Mesenchymal stem cell (in vitro differentiated cells and primary cell): ENCODE results near the gene SYTL2.

Experiments
- DNase-seq: peaks from one replicate; pipeline ENCODE4 v3.0.0-alpha.2; 2013
- H2AFZ ChIP-seq: one replicate; pipeline ENCODE4 v1.6.1; 2013; ENCODE audit warnings: low read depth, mild to moderate bottlenecking, control low read depth, inconsistent platforms, low read length, moderate library complexity
- H2AK5ac ChIP-seq: 2 replicates; pipeline ENCODE4 v1.6.1; 2013; ENCODE audit warnings: low read length, moderate library complexity, mild to moderate bottlenecking, inconsistent platforms; ENCODE audit not compliant: severe bottlenecking
- H2BK120ac ChIP-seq: one replicate; pipeline ENCODE4 v1.6.1; 2013; ENCODE audit warnings: low read depth, mild to moderate bottlenecking, inconsistent platforms, low read length, moderate library complexity
- H2BK12ac ChIP-seq, 2 experiments: one replicate each; pipeline ENCODE4 v1.6.1; 2013; ENCODE audit warnings: inconsistent platforms in 2 of 2, low read length in 2 of 2, mild to moderate bottlenecking in 2 of 2, moderate library complexity in 2 of 2, control low read depth in 1 of 2
- H2BK15ac ChIP-seq: one replicate; pipeline ENCODE4 v1.6.1; 2013; ENCODE audit warnings: mild to moderate bottlenecking, low read depth, inconsistent platforms; ENCODE audit not compliant: poor library complexity, severe bottlenecking
- H2BK5ac ChIP-seq: 2 replicates; pipeline ENCODE4 v1.6.1; 2013; ENCODE audit warnings: low read depth, mild to moderate bottlenecking, low read length, control low read depth, inconsistent platforms; ENCODE audit not compliant: poor library complexity, severe bottlenecking
- H3K14ac ChIP-seq, 2 experiments: one replicate each; pipeline ENCODE4 v1.6.1; 2013; ENCODE audit warnings: inconsistent platforms in 2 of 2, low read length in 2 of 2, control low read depth in 1 of 2, mild to moderate bottlenecking in 1 of 2, moderate library complexity in 1 of 2
- H3K18ac ChIP-seq, 2 experiments: one replicate each; pipeline ENCODE4 v1.6.1; 2013; ENCODE audit warnings: inconsistent platforms in 2 of 2, low read length in 2 of 2, control low read depth in 1 of 2, low read depth in 1 of 2, mild to moderate bottlenecking in 1 of 2
- H3K23ac ChIP-seq, 2 experiments: one replicate each; pipeline ENCODE4 v1.6.1; 2013; ENCODE audit warnings: inconsistent platforms in 2 of 2, low read length in 2 of 2, mild to moderate bottlenecking in 2 of 2, moderate library complexity in 2 of 2, control low read depth in 1 of 2
- H3K27ac ChIP-seq: 2 replicates; pipeline ENCODE4 v1.5.1; 2013; ENCODE audit warnings: mild to moderate bottlenecking, moderate library complexity, low read length, control low read depth, inconsistent platforms; ENCODE audit not compliant: poor library complexity, severe bottlenecking
- H3K27me3 ChIP-seq, 2 experiments: 2 replicates each; pipeline versions ENCODE4 v1.6.1 to v1.7.0; 2013; ENCODE audit warnings: low read length in 2 of 2, mild to moderate bottlenecking in 2 of 2, moderate library complexity in 2 of 2, control low read depth in 1 of 2, inconsistent platforms in 1 of 2; ENCODE audit not compliant: control insufficient read depth in 1 of 2, insufficient read depth in 1 of 2
- H3K36me3 ChIP-seq, 2 experiments: 2 replicates each; pipeline versions ENCODE4 v1.6.1 to v1.7.0; 2013; ENCODE audit warnings: low read length in 2 of 2, control low read depth in 1 of 2, inconsistent platforms in 1 of 2, low read depth in 1 of 2, mild to moderate bottlenecking in 1 of 2; ENCODE audit not compliant: insufficient read depth in 2 of 2, control insufficient read depth in 1 of 2
- H3K4ac ChIP-seq, 2 experiments: one replicate each; pipeline ENCODE4 v1.6.1; 2013; ENCODE audit warnings: inconsistent platforms in 2 of 2, low read length in 2 of 2, mild to moderate bottlenecking in 2 of 2, moderate library complexity in 2 of 2, control low read depth in 1 of 2, low read depth in 1 of 2
- H3K4me1 ChIP-seq: 2 replicates; pipeline ENCODE4 v1.6.1; 2013; ENCODE audit warnings: low read depth, low read length, control low read depth; ENCODE audit not compliant: control insufficient read depth, insufficient read depth
- H3K4me2 ChIP-seq: 2 replicates; pipeline ENCODE4 v1.6.1; 2013; ENCODE audit warnings: low read length, mild to moderate bottlenecking, inconsistent platforms; ENCODE audit not compliant: poor library complexity, severe bottlenecking
- H3K4me3 ChIP-seq, 2 experiments: 2 replicates each; pipeline versions ENCODE4 v1.5.1 to v1.7.0; 2013; ENCODE audit warnings: low read length in 2 of 2, mild to moderate bottlenecking in 2 of 2, control low read depth in 1 of 2, low read depth in 1 of 2; ENCODE audit not compliant: insufficient read depth in 1 of 2
- H3K79me1 ChIP-seq: replicated peaks from 2 replicates; pipeline ENCODE4 v1.6.1; 2013; ENCODE audit warnings: mild to moderate bottlenecking, control low read depth, low read length, inconsistent platforms; ENCODE audit not compliant: poor library complexity, severe bottlenecking
- H3K9ac ChIP-seq: 2 replicates; pipeline ENCODE4 v1.7.0; 2013; ENCODE audit warnings: mild to moderate bottlenecking, low read length, moderate library complexity
- H3K9me3 ChIP-seq: 2 replicates; pipeline ENCODE4 v1.7.0; 2013; ENCODE audit warnings: mild to moderate bottlenecking, low read length; ENCODE audit not compliant: control insufficient read depth
- H4K8ac ChIP-seq: one replicate; pipeline ENCODE4 v1.6.1; 2013; ENCODE audit warnings: inconsistent platforms, mild to moderate bottlenecking, low read length, moderate library complexity
- H4K91ac ChIP-seq: one replicate; pipeline ENCODE4 v1.6.1; 2013; ENCODE audit warnings: mild to moderate bottlenecking, low read length, inconsistent platforms
- WGBS: methylation state at CpG from one replicate; pipeline ENCODE4 v1.1.7; 2013; ENCODE audit warnings: mixed read lengths; 5-methylcytosine and 5-hydroxymethylcytosine counted together

SYTL2 gene

DNA sequence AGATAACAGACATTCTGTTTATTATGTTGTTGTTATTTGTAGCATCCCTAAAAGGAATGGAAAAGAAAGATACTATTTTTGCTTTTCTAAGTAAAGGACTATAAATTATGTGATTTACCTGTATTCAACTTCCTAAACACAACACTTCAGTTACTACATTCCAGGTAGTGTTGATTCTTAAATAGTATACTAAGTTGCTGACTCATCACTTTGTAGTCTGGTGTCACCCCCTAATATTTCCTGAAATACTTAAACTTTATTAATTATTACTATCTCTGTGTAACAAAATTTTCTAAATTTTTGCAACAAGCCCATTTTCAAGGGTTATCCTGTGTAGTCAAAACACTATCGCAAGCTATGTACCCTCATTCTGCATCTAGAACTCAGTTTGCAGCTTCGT lies 7.0 kb downstream of the SYTL2 start:
- H3K27me3 ChIP-seq: no peaks in the 10 kb centered on the region
- H3K27ac ChIP-seq: no peak overlapping the region
- H2BK12ac ChIP-seq: no peak overlapping the region
- no peak overlapping the region for H3K9ac ChIP-seq
- 100% methylated on average over 2 of the region's 2 CpGs for WGBS
- H3K23ac ChIP-seq: no peak overlapping the region
- H2BK15ac ChIP-seq: no peak overlapping the region
- no peak overlapping the region for H4K91ac ChIP-seq
- no peak overlapping the region for H2AK5ac ChIP-seq
- H3K9me3 ChIP-seq: no peaks in the 10 kb centered on the region
- H3K18ac ChIP-seq: no peak overlapping the region
- H3K4me1 ChIP-seq: peaks cover 3% of the 10 kb centered on the region
- H3K4ac ChIP-seq: no peak overlapping the region
- H4K8ac ChIP-seq: no peak overlapping the region
- H3K79me1 ChIP-seq: no peaks in the 10 kb centered on the region
- DNase-seq: no peak
- no peak overlapping the region for H2BK5ac ChIP-seq
- H2BK120ac ChIP-seq: no peak overlapping the region
- no peak overlapping the region for H3K14ac ChIP-seq
- no peak overlapping the region for H2AFZ ChIP-seq
- H3K4me2 ChIP-seq: no peak overlapping the region
- no peak overlapping the region for H3K4me3 ChIP-seq
- H3K36me3 ChIP-seq: no peaks in the 10 kb centered on the region

DNA sequence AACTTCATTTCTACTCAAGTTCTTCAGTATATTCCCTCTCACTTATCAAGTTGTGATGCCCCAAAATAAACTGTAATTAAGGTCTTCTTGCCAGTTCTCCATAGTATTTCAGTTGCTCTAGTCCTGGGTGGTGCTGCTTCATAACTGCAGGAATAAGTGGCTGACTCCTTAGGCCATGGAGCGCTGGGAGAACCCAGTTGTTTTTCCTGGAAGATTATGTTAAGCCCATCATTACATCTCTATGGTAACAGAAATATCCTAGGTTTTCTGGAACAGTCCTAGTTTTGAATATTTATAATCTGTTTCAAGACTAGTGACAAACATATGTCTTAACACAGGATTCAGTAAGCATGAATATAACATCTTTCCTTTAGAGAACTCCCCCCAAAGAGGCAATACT lies 7.6 kb downstream of the SYTL2 start:
- Histone ChIP-seq H2BK15ac (no peak overlapping the region), H3K4me3 (no peak overlapping the region), H2AFZ (no peak overlapping the region), H3K4ac (no peak overlapping the region), H3K36me3 (no peaks in the 10 kb centered on the region), H2AK5ac (no peak overlapping the region), H3K79me1 (peaks cover 2% of the 10 kb centered on the region), H3K9ac (no peak overlapping the region), H3K27ac (no peak overlapping the region), H3K4me2 (no peak overlapping the region), H3K4me1 (peaks cover 3% of the 10 kb centered on the region), H2BK12ac (no peak overlapping the region), H3K14ac (no peak overlapping the region), H3K27me3 (no peaks in the 10 kb centered on the region), H3K9me3 (no peaks in the 10 kb centered on the region), H2BK5ac (no peak overlapping the region), H3K18ac (no peak overlapping the region), H2BK120ac (no peak overlapping the region), H3K23ac (no peak overlapping the region), H4K8ac (no peak overlapping the region), H4K91ac (no peak overlapping the region)
- no peak for DNase-seq
- no CpG with 5 or more reads among the region's 1 CpG for WGBS

DNA sequence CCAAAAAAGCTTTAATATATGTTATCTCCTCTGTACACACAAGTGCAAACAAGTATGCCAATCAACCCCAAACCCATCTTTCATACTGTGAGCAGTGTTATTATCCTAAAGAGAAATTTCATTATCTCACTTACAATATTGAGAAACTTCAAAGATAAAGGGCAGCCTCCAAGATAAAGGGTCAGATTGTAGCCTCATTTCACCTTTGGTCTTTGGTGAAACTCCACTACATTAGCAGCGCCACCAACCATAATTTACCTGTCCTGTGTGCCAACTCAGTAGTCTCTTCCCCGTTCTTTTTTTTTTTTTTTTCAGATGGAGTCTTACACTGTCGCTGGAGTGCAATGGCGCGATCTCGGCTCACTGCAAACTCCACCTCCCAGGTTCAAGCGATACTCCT lies 9.4 kb downstream of the SYTL2 start:
- no peak overlapping the region for H2BK15ac ChIP-seq
- H4K8ac ChIP-seq: no peak overlapping the region
- H4K91ac ChIP-seq: no peak overlapping the region
- H3K18ac ChIP-seq: no peak overlapping the region
- no peaks in the 10 kb centered on the region for H3K27me3 ChIP-seq
- H3K79me1 ChIP-seq: peaks cover 2% of the 10 kb centered on the region
- H3K9ac ChIP-seq: no peak overlapping the region
- H2AFZ ChIP-seq: no peak overlapping the region
- no peak overlapping the region for H3K4me2 ChIP-seq
- H3K36me3 ChIP-seq: no peaks in the 10 kb centered on the region
- H2BK12ac ChIP-seq: no peak overlapping the region
- no peak overlapping the region for H2AK5ac ChIP-seq
- no peak overlapping the region for H3K14ac ChIP-seq
- H2BK5ac ChIP-seq: no peak overlapping the region
- H3K9me3 ChIP-seq: no peaks in the 10 kb centered on the region
- H3K23ac ChIP-seq: no peak overlapping the region
- H3K4me3 ChIP-seq: no peak overlapping the region
- no peak for DNase-seq
- WGBS: 95% methylated on average over 6 of the region's 7 CpGs
- H3K27ac ChIP-seq: no peak overlapping the region
- H2BK120ac ChIP-seq: no peak overlapping the region
- no peak overlapping the region for H3K4ac ChIP-seq
- no peaks in the 10 kb centered on the region for H3K4me1 ChIP-seq

DNA sequence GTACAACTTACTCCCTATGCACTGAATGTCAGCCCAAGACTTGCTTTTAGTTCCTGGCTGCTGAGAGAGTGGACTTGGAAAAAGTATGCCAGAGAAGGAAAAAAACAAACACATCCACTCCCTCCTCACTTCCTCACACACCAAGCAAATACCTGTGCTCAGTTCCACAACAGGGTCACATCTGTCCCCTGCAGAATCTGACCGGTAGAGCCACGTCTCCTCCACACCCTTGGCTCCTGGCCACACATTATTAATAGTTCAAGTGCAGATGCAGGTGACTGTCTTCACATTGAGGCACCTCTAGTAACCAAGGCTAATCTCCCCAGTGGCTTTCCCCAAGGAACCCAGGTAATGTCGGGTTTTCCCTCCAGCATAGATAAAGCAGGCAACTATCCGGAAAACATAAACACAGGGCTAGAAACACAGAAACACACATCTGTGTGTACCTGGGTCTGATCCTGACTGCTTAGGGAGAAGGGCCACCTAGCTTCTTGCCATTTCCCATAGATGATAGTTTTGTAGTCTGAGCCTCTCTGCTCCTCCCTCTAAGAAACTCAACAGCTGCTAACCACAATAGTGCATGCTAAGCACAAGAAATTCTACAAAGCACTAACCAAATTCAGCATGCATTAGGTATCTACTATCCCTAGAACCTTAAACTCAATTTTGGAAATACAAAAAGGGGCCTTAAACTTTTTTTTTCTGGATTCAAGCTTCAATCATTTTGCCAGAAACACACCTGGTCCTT lies 10.2 kb downstream of the SYTL2 start:
- Histone ChIP-seq H3K79me1 (peaks cover 2% of the 10 kb centered on the region), H3K23ac (no peak overlapping the region), H2AFZ (no peak overlapping the region), H3K4ac (no peak overlapping the region), H2BK120ac (no peak overlapping the region), H3K27me3 (no peaks in the 10 kb centered on the region), H3K27ac (no peak overlapping the region), H3K9me3 (no peaks in the 10 kb centered on the region), H2BK12ac (no peak overlapping the region), H4K8ac (no peak overlapping the region), H4K91ac (no peak overlapping the region), H3K18ac (no peak overlapping the region), H2BK5ac (no peak overlapping the region), H3K14ac (no peak overlapping the region), H2AK5ac (no peak overlapping the region), H3K4me3 (no peak overlapping the region), H3K36me3 (no peaks in the 10 kb centered on the region), H2BK15ac (no peak overlapping the region), H3K9ac (no peak overlapping the region), H3K4me2 (no peak overlapping the region), H3K4me1 (no peaks in the 10 kb centered on the region)
- no peak for DNase-seq
- WGBS: 91% methylated on average over 4 of the region's 4 CpGs
